Progenitor cell of endocrine pancreas (in vitro differentiated cells): ENCODE results near the gene ARMS2. TPM values are rescaled to one million over a fixed set of nuclear protein-coding genes. Genes with fewer than 3 reads are reported as not detected.

Experiments
- DNase-seq: peaks from one replicate; pipeline ENCODE4 v3.0.0; 2021; ENCODE audit warnings: low spot score; ENCODE audit not compliant: unreplicated experiment
- H3K27ac Mint-ChIP-seq: 2 replicates; pipeline ENCODE4 v1.8.0; 2021; ENCODE audit warnings: mild to moderate bottlenecking, moderate library complexity, mixed read lengths
- H3K27me3 Mint-ChIP-seq: 2 replicates; pipeline ENCODE4 v1.8.0; 2021; ENCODE audit warnings: mixed read lengths
- H3K36me3 Mint-ChIP-seq: 2 replicates; pipeline ENCODE4 v1.8.0; 2022; ENCODE audit warnings: mixed read lengths; ENCODE audit not compliant: insufficient read depth
- H3K4me1 Mint-ChIP-seq: 2 replicates; pipeline ENCODE4 v1.8.0; 2021; ENCODE audit warnings: low read depth, mixed read lengths
- H3K4me3 Mint-ChIP-seq: 2 replicates; pipeline ENCODE4 v1.8.0; 2021; ENCODE audit warnings: low read depth, mild to moderate bottlenecking, moderate library complexity, mixed read lengths
- H3K9me3 Mint-ChIP-seq: 2 replicates; pipeline ENCODE4 v1.8.0; 2021; ENCODE audit warnings: low read depth, mixed read lengths
- CTCF ChIP-seq: fragments of 200-600 bp; sonication (generic); IDR thresholded peaks from one replicate; pipeline ENCODE4 v1.5.0; 2021; ENCODE audit warnings: antibody characterized with exemption, mild to moderate bottlenecking; ENCODE audit not compliant: unreplicated experiment
- total RNA-seq: library from RNA; stranded (reverse); gene quantifications from 2 replicates; pipeline ENCODE4 v1.2.1, GENCODE V29; 2021

The ARMS2 gene
- total RNA-seq, 1 donor from 2014 or later: not detected

- TF ChIP-seq CTCF: no peak
- no peak overlapping the region for H3K27ac Mint-ChIP-seq
- no peaks in the 10 kb centered on the region for H3K9me3 Mint-ChIP-seq
- H3K27me3 Mint-ChIP-seq: peaks cover 28% of the 10 kb centered on the region
- H3K4me3 Mint-ChIP-seq: no peak overlapping the region
- DNase-seq: no peak
- no peaks in the 10 kb centered on the region for H3K36me3 Mint-ChIP-seq
- H3K4me1 Mint-ChIP-seq: peaks cover 7% of the 10 kb centered on the region
Measured at GRCh38 chr10:122498521-122498920, 44.1 kb downstream of the ARMS2 start.

GRCh38 chr10:122499012-122499411, 44.6 kb downstream of the ARMS2 start:
- Mint-ChIP-seq H3K36me3 (no peaks in the 10 kb centered on the region), H3K27ac (no peak overlapping the region), H3K9me3 (no peaks in the 10 kb centered on the region), H3K4me1 (peaks cover 7% of the 10 kb centered on the region), H3K4me3 (no peak overlapping the region), H3K27me3 (peaks cover 25% of the 10 kb centered on the region)
- TF ChIP-seq CTCF: no peak
- DNase-seq: no peak

- Mint-ChIP-seq H3K36me3 (no peaks in the 10 kb centered on the region), H3K4me3 (no peak overlapping the region), H3K27me3 (peaks cover 24% of the 10 kb centered on the region), H3K27ac (no peak overlapping the region), H3K9me3 (no peaks in the 10 kb centered on the region), H3K4me1 (peaks cover 7% of the 10 kb centered on the region)
- TF ChIP-seq CTCF: no peak
- no peak for DNase-seq
Measured at GRCh38 chr10:122499491-122499941, 45.1 kb downstream of the ARMS2 start.

- peaks cover 4% of the 10 kb centered on the region for H3K4me1 Mint-ChIP-seq
- TF ChIP-seq CTCF: no peak
- no peaks in the 10 kb centered on the region for H3K9me3 Mint-ChIP-seq
- peaks cover 19% of the 10 kb centered on the region for H3K27me3 Mint-ChIP-seq
- no peak overlapping the region for H3K27ac Mint-ChIP-seq
- DNase-seq: no peak
- no peak overlapping the region for H3K4me3 Mint-ChIP-seq
- H3K36me3 Mint-ChIP-seq: no peaks in the 10 kb centered on the region
Measured at GRCh38 chr10:122500194-122500593, 45.7 kb downstream of the ARMS2 start.

- Mint-ChIP-seq H3K27ac (no peak overlapping the region), H3K27me3 (peaks cover 18% of the 10 kb centered on the region), H3K4me1 (peaks cover 2% of the 10 kb centered on the region), H3K36me3 (no peaks in the 10 kb centered on the region), H3K9me3 (no peaks in the 10 kb centered on the region), H3K4me3 (no peak overlapping the region)
- no peak for TF ChIP-seq CTCF
- no peak for DNase-seq
Measured at GRCh38 chr10:122500726-122501125, 46.3 kb downstream of the ARMS2 start.
